ENCODE data around the gene FGF21.

GRCh38 chr19:48807590-48808308 is 52.4 kb downstream of the FGF21 start:
- no peak for TF ChIP-seq CTCF (IDR thresholded peaks at IDR 0.05)
- TF ChIP-seq EP300 (IDR thresholded peaks at IDR 0.05), result no peak
- no peak for TF ChIP-seq POLR2A (IDR thresholded peaks at IDR 0.05)
